SK-N-SH treated with all-trans-retinoic acid at 6 μM for 48 hours (cell line): Measurements from ENCODE around the gene AUTS2.

Experiments
- BACH2 ChIP-seq: fragments of 250-450 bp; sonication (Bioruptor Pico); IDR thresholded peaks from 2 replicates; pipeline ENCODE4 v1.9.0; 2021; ENCODE audit warnings: mild to moderate bottlenecking, borderline replicate concordance
- ESRRG ChIP-seq: fragments of 250-450 bp; sonication (Bioruptor Pico); IDR thresholded peaks from 2 replicates; pipeline ENCODE4 v1.6.1; 2021; ENCODE audit warnings: mild to moderate bottlenecking
- RARB ChIP-seq: fragments of 250-450 bp; sonication (Bioruptor Pico); IDR thresholded peaks from 2 replicates; pipeline ENCODE4 v1.8.0; 2021; ENCODE audit warnings: mild to moderate bottlenecking, moderate library complexity
- ZFP30 ChIP-seq: fragments of 450-650 bp; formaldehyde crosslinking; IDR thresholded peaks from 2 replicates; pipeline ENCODE4 v1.5.0; 2022; ENCODE audit warnings: mild to moderate bottlenecking, moderate library complexity
- ZNF8 ChIP-seq: fragments of 450-650 bp; formaldehyde crosslinking; IDR thresholded peaks from 2 replicates; pipeline ENCODE4 v1.5.0; 2020; ENCODE audit warnings: mild to moderate bottlenecking, moderate library complexity
- TF ChIP-seq, protein P1 (sequence below): fragments of 250-450 bp; sonication (Bioruptor Pico); IDR thresholded peaks from 2 replicates; pipeline ENCODE4 v1.8.0; 2020; ENCODE audit warnings: mild to moderate bottlenecking, moderate library complexity, borderline replicate concordance
- TF ChIP-seq, protein P2 (sequence below): fragments of 250-450 bp; sonication (Bioruptor Pico); IDR thresholded peaks from 2 replicates; pipeline ENCODE4 v1.5.1; 2020; ENCODE audit warnings: low read depth, mild to moderate bottlenecking, moderate library complexity
- TF ChIP-seq, protein P3 (sequence below): fragments of 250-450 bp; sonication (Bioruptor Pico); IDR thresholded peaks from 2 replicates; pipeline ENCODE4 v1.5.1; 2021; ENCODE audit warnings: mild to moderate bottlenecking, moderate library complexity

DNA sequence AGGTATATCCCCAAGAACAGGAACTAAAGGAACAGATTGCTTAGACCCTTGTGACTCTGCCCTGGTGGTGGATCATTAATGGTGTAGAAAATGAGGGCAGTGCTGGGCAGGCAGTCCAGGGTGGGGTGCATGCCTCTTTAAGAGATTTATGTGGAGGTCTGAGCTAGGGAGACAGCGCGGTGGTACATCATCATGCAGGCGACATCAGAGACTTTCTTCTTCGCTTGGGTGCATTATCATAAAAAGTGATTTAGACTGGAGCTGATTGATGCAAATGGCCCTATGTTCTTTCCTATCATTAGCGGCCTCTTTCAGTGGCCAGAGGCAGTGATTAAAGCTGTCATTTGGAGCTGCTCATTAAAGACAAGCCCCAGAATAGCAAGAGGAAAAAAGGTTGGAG is 1014.5 kb downstream of the AUTS2 start:
- no peak for TF ChIP-seq BACH2 (CRISPR knock-in tag)
- TF ChIP-seq, protein P1, sequence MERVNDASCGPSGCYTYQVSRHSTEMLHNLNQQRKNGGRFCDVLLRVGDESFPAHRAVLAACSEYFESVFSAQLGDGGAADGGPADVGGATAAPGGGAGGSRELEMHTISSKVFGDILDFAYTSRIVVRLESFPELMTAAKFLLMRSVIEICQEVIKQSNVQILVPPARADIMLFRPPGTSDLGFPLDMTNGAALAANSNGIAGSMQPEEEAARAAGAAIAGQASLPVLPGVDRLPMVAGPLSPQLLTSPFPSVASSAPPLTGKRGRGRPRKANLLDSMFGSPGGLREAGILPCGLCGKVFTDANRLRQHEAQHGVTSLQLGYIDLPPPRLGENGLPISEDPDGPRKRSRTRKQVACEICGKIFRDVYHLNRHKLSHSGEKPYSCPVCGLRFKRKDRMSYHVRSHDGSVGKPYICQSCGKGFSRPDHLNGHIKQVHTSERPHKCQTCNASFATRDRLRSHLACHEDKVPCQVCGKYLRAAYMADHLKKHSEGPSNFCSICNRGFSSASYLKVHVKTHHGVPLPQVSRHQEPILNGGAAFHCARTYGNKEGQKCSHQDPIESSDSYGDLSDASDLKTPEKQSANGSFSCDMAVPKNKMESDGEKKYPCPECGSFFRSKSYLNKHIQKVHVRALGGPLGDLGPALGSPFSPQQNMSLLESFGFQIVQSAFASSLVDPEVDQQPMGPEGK (CRISPR knock-in tag) = no peak
- TF ChIP-seq, protein P2, sequence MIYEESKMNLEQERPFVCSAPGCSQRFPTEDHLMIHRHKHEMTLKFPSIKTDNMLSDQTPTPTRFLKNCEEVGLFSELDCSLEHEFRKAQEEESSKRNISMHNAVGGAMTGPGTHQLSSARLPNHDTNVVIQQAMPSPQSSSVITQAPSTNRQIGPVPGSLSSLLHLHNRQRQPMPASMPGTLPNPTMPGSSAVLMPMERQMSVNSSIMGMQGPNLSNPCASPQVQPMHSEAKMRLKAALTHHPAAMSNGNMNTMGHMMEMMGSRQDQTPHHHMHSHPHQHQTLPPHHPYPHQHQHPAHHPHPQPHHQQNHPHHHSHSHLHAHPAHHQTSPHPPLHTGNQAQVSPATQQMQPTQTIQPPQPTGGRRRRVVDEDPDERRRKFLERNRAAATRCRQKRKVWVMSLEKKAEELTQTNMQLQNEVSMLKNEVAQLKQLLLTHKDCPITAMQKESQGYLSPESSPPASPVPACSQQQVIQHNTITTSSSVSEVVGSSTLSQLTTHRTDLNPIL = no peak
- no peak for TF ChIP-seq ZFP30 (CRISPR knock-in tag)
- TF ChIP-seq ESRRG (CRISPR knock-in tag) = no peak
- TF ChIP-seq, protein P3, sequence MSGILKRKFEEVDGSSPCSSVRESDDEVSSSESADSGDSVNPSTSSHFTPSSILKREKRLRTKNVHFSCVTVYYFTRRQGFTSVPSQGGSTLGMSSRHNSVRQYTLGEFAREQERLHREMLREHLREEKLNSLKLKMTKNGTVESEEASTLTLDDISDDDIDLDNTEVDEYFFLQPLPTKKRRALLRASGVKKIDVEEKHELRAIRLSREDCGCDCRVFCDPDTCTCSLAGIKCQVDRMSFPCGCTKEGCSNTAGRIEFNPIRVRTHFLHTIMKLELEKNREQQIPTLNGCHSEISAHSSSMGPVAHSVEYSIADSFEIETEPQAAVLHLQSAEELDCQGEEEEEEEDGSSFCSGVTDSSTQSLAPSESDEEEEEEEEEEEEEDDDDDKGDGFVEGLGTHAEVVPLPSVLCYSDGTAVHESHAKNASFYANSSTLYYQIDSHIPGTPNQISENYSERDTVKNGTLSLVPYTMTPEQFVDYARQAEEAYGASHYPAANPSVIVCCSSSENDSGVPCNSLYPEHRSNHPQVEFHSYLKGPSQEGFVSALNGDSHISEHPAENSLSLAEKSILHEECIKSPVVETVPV = no peak
- TF ChIP-seq ZNF8 (CRISPR knock-in tag) = no peak
- no peak for TF ChIP-seq RARB (CRISPR knock-in tag)
